Activated CD8-positive, alpha-beta memory T cell treated with anti-CD3 and anti-CD28 coated beads for 4 hours (primary cell): ENCODE data around the gene DOCK6.

Source experiments
- DNase-seq, 2 donors: peaks; one replicate each; pipeline ENCODE4 v3.0.0-alpha.2; 2020; ENCODE audit warnings: low read depth in 2 of 2

The DOCK6 gene

GRCh38 chr19:11278670-11279069 is 16.3 kb upstream of the DOCK6 start:
- DNase-seq, result no peak

GRCh38 chr19:11274533-11275086 is 12.3 kb upstream of the DOCK6 start:
- DNase-seq, result no peak

GRCh38 chr19:11273989-11274388 is 11.7 kb upstream of the DOCK6 start:
- no peak for DNase-seq

- no peak for DNase-seq
Measured at GRCh38 chr19:11273296-11273695, 11.0 kb upstream of the DOCK6 start.

GRCh38 chr19:11269408-11269807 is 7.1 kb upstream of the DOCK6 start:
- DNase-seq, result no peak

GRCh38 chr19:11268783-11269267 is 6.5 kb upstream of the DOCK6 start:
- DNase-seq, result no peak

- DNase-seq, result no peak
Measured at GRCh38 chr19:11267316-11268085, 5.2 kb upstream of the DOCK6 start.

GRCh38 chr19:11265785-11266236 is 3.5 kb upstream of the DOCK6 start:
- DNase-seq, result no peak

GRCh38 chr19:11265177-11265784 is 3.0 kb upstream of the DOCK6 start:
- no peak for DNase-seq

GRCh38 chr19:11264452-11265176 is 2.3 kb upstream of the DOCK6 start:
- no peak for DNase-seq

GRCh38 chr19:11263726-11264125 is 1.4 kb upstream of the DOCK6 start:
- DNase-seq, result no peak

- DNase-seq, result no peak
Measured at GRCh38 chr19:11261431-11261970, 823 bp downstream of the DOCK6 start.

GRCh38 chr19:11260996-11261395 is 1.3 kb downstream of the DOCK6 start:
- DNase-seq, result no peak

GRCh38 chr19:11257846-11258380 is 4.4 kb downstream of the DOCK6 start:
- no peak for DNase-seq

- DNase-seq, result no peak
Measured at GRCh38 chr19:11256189-11256588, 6.1 kb downstream of the DOCK6 start.

GRCh38 chr19:11254666-11255065 is 7.7 kb downstream of the DOCK6 start:
- DNase-seq, result no peak

- no peak for DNase-seq
Measured at GRCh38 chr19:11252665-11253355, 9.5 kb downstream of the DOCK6 start.

GRCh38 chr19:11251650-11252314 is 10.5 kb downstream of the DOCK6 start:
- DNase-seq, result no peak

- DNase-seq, result no peak
Measured at GRCh38 chr19:11251217-11251616, 11.1 kb downstream of the DOCK6 start.

GRCh38 chr19:11248852-11249251 is 13.5 kb downstream of the DOCK6 start:
- no peak for DNase-seq

GRCh38 chr19:11247934-11248333 is 14.4 kb downstream of the DOCK6 start:
- DNase-seq, result no peak
